Caki2 (cell line): ENCODE data around the gene TOMM40L. TPM values are rescaled to one million over a fixed set of nuclear protein-coding genes. Genes with fewer than 3 reads are reported as not detected.

ENCODE experiments used
- DNase-seq: peaks from one replicate; pipeline ENCODE4 v3.0.0-alpha.2; 2015; ENCODE audit warnings: low read depth
- in situ Hi-C: cut with HindIII; loops from 2 replicates; pipeline ENCODE4 v1.10.0; 2016; ENCODE audit warnings: low sequenced_read_pairs, low pct_unique_long_range_greater_than_20kb, mixed read lengths
- total RNA-seq: library from RNA; depleted of rRNA; stranded (reverse); fragments of >200 nt; shearing (Covaris generic); gene quantifications from 2 replicates; pipeline ENCODE4 v1.2.3, GENCODE V29; 2014; ENCODE audit warnings: low replicate concordance; rRNA removed

The TOMM40L gene
- total RNA-seq, result 7.2 and 9.2 TPM in 2 replicates

- DNase-seq, result peak; percentile 100
- in situ Hi-C loops, result no loop called here
Observed at GRCh38 chr1:161225534-161226319, at the start of gene TOMM40L. TOMM40L (plus strand) TSS chr1:161226060; CDS start chr1:161226490, 430 bp downstream.

- in situ Hi-C loops, result no loop called here
- DNase-seq, result no peak
Observed at GRCh38 chr1:161176468-161177111, 49.3 kb upstream of the TOMM40L start.

DNA sequence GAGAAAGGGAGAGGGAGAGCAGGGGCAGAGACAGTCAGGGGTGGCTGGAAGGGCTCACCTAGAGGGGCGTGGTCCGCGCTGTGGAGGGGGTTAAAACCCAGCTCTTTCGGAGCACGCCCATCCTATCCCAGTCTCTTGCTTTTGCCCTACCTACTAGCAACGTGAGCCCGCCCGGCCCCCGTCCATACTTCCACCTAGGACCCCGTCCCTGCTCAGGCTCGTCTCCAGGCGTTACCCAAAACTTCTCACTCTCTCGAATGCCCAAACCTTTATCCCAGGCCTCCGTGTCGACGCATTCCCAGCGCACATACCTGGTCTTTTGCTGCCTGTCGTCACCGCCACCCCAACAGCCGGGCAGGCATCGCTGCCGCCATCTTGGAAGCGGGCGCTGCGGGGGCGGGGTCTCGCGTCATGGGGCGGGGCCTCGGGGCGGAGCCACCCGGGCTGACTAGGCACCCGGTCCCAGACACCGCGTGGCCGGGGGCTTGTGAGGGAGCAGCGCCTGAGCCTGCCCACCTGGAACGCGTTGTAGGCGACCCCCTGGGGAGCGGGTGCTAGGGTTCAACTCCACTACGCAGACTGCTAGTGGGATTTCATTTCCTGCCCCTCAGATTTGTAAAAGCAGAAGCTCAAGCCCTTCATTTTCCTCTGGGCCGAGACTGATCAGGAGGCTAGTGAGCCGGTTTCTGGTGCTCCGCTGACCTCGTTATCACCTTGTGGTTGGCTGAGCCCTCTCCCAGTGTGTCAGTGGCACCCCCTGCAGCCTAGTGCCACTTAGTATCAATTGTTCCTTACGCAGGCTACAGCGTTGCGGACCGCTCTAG, 48.5 kb upstream of the TOMM40L start, which contains the start of gene B4GALT3:
TSS of gene B4GALT3 (minus strand) at position 396 of the 824 bp plus-strand sequence. CDS start 1,447 bp downstream, outside the sequence.
- peak; percentile 73 for DNase-seq
- in situ Hi-C loops, result no loop called here

- in situ Hi-C loops, result no loop called here
- DNase-seq, result no peak
Observed at GRCh38 chr1:161177936-161178244, 48.0 kb upstream of the TOMM40L start.

- DNase-seq, result no peak
- in situ Hi-C loops, result no loop called here
Observed at GRCh38 chr1:161179698-161180097, 46.2 kb upstream of the TOMM40L start.

- no peak for DNase-seq
Observed at GRCh38 chr1:161180639-161181038, 45.2 kb upstream of the TOMM40L start.

GRCh38 chr1:161182214-161182613, 43.6 kb upstream of the TOMM40L start:
- DNase-seq, result no peak
- in situ Hi-C loops, result no loop called here

More at GRCh38 chr1:161180639-161181038, 45.2 kb upstream of the TOMM40L start:
- in situ Hi-C loops, result no loop called here

DNA sequence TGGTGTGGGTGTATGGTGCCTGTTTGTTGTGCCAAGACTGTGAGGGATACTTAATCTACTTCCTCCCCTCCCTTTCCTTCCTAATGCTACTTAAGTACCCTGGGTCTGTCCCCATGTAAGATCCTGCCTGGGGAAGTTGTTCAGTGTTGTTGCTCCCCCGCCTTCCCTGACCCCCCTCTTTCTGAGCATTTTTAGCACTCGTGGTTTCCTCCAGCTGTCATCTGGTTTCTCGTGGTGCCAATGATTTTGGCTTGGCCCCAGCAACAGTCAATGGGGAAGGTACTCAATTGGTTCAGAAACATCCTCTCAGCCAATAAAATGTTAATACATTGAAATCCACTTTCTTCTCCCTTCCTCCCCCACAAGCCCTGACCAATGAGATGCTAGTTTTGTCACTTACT, 40.6 kb upstream of the TOMM40L start:
- in situ Hi-C loops, result no loop called here
- no peak for DNase-seq

DNA sequence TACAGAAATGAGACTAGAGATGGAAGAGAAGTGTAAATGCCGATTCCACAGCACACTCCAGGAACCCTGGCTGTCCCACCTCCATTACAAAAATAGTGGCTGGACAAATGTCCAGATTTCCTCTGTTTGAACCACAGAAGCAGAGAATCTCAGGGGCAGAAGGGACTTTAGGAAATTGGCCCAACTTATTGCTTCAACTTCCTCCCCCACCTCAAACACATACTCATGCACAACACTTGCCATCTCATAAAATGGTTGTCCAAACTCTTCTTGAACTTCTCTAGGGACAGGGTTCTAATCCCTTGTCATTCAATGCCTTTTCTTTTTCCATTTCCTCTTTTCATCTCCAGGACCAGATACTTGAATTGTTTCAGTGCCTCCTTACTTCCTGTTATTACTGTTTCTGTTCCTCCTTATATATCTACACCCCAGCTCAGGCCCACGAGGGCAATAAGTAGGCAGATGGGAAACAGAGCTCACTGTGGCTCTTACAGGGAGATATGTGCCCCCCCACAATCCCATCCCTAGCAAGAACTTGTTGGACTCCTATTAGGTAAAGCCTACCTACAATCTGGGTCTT, 40.0 kb upstream of the TOMM40L start:
- no peak for DNase-seq
- in situ Hi-C loops, result no loop called here

DNA sequence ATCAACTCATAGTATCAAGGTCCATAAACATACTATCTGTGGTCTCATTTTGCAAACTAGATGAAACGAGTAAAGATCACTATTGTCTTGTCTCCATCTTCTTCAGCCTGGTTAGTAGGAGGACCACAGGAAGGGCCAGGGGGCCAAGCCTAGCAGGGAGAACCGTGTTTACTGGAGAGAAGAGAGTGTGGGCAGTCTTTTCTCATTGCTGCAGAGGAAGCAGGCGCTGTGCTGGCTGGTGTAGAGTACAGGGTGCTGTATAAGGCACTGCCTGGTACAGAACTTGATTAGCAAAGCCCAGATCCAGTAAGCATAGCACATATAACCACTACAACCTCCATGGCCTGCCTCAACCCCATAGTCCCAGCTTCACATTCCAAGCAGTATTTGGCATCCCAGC, 38.5 kb upstream of the TOMM40L start:
- in situ Hi-C loops, result no loop called here
- no peak for DNase-seq

DNA sequence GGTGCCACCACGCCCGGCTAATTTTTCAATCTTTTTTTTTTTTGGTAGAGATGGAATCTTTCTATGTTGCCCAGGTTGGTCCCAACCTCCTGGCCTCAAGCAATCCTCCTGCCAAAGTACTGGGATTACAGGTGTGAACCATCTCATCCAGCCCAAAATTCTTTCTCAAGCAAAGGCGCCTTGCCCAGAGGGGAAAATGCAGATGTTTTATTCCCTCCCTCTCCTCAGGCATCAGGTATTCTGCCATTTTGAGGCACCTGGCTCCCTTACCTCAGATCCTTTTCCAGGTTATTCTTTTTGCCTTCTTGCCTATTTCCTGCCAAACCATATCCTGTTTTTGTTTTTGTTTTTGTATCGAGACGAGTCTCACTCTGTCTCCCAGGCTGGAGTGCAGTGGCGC, 37.5 kb upstream of the TOMM40L start:
- in situ Hi-C loops, result no loop called here
- no peak for DNase-seq

GRCh38 chr1:161189036-161189435, 36.8 kb upstream of the TOMM40L start:
- in situ Hi-C loops, result no loop called here
- no peak for DNase-seq

DNA sequence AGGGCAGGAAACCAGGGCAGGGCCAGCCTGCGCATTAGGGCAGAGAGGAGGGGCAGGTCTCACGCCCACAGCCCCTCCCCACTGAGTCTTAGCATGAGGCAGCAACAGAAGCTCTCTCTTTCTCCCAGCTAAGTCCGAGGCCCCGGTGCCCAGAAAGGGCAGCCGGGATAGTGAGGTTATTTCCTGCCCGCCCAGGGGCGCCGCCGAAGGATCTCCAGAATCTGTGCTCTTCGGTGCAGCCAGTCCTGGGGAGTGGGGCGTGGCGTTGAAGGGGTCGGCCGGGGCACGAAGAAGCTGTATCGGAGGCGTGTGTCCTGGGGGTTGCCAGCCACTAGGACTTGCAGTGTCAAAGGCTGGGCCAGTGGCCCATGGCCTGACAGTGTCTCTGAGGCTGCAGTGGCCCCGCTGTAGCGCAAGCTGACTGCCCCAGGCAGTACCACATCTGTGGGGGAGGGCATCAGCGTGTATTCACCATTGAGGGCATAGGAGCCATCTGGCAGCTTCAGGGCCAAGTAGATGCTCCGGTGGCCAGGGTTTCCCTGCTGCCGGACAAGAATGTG, 34.8 kb upstream of the TOMM40L start:
- in situ Hi-C loops, result no loop called here
- DNase-seq, result no peak

GRCh38 chr1:161191971-161192370, 33.9 kb upstream of the TOMM40L start:
- in situ Hi-C loops, result no loop called here

GRCh38 chr1:161192476-161193465, 33.1 kb upstream of the TOMM40L start:
- in situ Hi-C loops, result no loop called here
- DNase-seq, result peak; percentile 46

More at GRCh38 chr1:161191971-161192370, 33.9 kb upstream of the TOMM40L start:
- DNase-seq, result no peak

DNA sequence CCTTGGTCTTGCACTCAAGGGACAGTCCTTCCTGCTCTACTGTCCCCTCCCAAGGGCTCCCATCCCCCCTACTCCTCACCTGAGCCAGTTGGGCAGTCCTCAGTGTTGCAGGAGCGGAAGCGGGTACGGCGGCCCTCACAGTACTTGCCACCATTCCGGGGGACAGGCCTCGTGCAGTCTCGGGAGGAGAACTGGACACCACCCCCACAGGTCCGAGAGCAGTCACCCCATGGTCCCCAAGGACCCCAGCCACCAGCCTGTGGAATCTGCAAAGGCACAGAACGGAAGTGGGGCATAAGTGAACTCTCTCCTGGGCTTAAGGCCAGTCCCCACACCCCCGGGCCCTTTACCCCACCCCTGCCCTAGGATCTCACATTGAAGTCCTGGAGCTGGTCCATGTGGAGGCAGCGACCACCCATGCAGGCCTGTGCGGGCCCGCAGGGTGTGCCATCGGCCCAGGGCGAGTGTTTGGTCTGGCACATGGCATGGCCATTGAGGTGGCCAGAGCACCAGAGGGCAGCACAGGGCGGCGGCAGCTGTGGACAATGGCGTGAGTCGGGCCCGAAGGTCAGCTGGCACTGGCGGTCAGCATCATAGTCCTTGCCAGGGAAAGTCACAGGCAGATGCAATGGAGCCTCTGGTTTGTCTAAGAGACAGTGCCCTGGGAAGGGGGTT, 32.2 kb upstream of the TOMM40L start:
- in situ Hi-C loops, result no loop called here
- DNase-seq, result no peak

DNA sequence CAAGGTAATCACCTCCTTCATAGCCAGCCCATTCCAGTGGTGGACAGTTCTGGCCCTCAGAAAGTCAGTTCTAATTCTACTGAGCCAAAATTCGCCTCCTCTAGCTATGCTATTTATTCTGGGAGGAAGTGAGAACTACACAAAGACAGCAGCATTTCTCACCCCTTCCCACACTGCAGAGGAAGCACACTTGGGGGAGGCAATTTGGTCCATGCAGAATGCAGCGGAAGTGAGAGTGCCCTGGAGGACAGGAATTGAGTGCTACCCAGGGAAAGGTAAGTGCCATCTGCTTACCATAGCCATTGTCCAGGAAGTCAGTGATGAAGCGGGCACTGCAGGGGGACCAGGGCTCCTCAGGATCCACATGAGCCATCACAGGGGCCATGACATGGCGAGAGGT, 30.7 kb upstream of the TOMM40L start:
- in situ Hi-C loops, result no loop called here
- DNase-seq, result no peak
